Activated CD8-positive, alpha-beta memory T cell treated with anti-CD3 and anti-CD28 coated beads for 1 hour (primary cell): Measurements from ENCODE around the gene CCM2.
A peak's percentile ranks its signal among the peaks of the same experiment; 100 is the strongest.
"Not testable (repeated sequence)": the region's sequence is repeated elsewhere in the genome, so short reads cannot be mapped to it uniquely, and the experiment has no call there.

Source experiments
- DNase-seq, 2 donors: peaks; one replicate each; pipeline ENCODE4 v3.0.0-alpha.2; 2020; ENCODE audit warnings: low read depth in 1 of 2; ENCODE audit errors: extremely low read depth in 1 of 2

CCM2 gene

DNA sequence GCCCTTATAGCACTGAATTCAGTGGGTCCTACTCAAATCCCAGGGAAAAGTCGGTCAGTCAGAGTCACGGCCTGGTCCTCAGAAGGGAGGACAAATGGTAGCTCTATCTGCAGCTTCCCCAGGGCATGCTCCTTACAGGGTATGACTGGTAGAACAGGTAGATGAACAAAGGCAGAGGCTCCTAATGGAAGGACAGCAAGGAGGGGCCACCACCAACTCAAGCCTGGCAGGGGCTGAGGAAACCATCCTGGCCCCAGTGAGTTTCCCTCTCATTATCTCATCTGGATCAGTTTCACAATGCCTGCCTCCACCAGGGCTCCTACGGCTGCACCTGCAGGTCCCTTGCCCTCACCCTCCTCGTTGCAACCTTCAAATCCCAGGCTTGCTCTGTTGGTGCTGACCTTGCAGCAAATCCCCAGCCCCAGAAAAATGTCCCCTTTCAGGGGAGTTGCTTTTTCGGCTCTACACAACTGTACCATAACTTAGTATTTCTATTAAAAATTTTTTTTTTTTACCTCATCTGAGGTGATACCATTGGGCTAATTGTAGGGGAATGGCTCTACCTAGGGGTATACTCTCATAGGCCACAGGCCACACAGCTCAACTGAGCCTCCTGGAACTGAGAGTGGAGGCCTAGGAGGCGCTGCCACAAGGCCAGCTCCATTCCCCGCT is 18.8 kb upstream of the CCM2 start:
- DNase-seq, result no peak

DNA sequence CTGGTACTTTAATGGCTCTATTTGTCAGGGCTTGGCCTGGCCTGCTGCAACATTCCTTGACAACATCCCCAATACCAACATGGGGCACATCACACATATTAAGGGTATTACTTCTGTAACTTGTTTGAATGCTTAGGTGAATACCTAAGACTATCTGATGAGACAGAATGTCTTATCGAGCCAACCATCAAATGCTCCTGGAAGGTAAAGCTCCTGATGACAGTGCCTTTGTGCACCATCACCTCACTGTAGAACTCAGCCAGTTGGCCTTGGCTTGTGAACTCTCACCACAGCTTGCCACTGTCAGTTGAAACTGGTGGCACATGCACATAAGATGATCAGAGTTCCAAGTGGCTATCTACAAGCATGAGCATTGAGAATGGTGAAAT is 17.5 kb upstream of the CCM2 start:
- DNase-seq, result no peak

GRCh38 chr7:44982970-44983369 is 17.0 kb upstream of the CCM2 start:
- no peak for DNase-seq

- DNase-seq, result no peak
These were observed 16.1 kb upstream of the CCM2 start for GRCh38 chr7:44983742-44984477.

- no peak for DNase-seq
These were observed 15.6 kb upstream of the CCM2 start for GRCh38 chr7:44984478-44984758.

DNA sequence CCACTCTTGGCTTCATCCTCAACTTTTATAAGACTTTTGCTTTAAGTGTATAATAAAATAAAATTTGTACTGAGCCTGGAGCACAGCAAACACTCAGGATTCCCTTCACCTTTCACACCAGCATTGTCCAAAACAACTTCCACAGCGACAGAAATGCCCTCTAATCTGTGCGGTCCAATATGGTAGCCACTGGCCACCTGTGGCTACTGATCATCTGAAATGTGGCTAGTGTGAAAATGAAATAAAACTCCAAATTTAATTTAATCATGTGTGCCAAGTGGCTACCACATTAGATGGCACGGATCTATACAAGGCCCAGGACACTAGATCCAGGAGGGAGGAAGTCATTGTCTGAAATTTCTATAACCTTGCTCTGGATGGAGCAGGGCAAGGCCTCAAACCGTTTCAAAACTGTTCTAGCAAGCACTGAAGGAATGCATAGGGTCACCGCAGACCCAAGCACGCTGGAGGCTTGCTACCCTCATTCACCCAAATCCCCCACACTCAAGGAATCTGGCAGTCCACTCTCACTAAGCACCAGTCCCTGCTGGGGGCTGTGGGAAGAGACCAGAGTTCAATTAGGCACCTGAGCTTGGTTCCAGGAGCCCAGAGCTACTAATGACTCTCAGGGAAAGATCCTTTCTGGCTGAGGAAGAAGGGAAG is 14.8 kb upstream of the CCM2 start:
- DNase-seq, result no peak

- DNase-seq, result no peak
These were observed 14.1 kb upstream of the CCM2 start for GRCh38 chr7:44985900-44986217.

DNA sequence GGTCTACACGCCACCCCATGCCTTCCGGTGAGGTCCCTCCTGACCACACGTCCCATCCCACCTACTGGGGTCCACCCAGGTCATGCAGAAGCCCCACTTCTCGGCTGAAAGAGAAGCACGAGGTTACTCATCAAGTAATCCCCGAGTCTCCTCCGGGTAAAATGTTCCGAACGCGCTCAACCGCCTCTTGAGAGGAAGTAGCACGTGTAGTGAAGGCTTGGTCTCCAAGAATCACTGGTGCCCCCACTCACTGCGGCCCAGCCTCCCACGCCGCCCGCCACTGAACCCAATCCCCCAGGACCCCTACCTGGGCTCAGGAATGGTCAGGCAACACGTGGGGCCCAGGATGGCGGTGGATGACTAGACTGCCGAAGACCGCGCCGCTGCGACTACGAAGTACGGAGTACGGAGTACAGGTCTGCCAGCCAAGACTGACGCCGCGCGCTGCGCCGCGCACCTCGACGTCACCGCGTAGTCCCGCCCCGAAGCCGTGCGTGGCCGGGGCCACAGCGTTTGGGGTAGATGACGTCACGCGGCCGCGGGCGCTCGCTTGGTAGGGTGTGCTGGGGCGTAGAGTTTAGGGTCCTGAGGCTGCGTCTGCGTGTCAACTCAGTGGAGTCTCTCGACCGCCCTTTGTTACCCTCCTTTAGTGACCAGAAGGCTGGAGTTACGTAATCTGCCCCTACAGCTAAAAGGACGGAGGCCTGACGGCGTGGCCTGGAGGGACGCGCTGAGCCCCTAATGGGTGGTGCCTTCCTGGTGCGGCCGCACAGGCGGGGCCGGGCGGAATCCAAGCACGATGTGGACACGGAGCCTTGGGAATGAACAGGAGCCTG is 13.6 kb upstream of the CCM2 start:
- DNase-seq, result peak; percentile 90 to 96

GRCh38 chr7:44987457-44987856 is 12.5 kb upstream of the CCM2 start:
- no peak for DNase-seq

DNA sequence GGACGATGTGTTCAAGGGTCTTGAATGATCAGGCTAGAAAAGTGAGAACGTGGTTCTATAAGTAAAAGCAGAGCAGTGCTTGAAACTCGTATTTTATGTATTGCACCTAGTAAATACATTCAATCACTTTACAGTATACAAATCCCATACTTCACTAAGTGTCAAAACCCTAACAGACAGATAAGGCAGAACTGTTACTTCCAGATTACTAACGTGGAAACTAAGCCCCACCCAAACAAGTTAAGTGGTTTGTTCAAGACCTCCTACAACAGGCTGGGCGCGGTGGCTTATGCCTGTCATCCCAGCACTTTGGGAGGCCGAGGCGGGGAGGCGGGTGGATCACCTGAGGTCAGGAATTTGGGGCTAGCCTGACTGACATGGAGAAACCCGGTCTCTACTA is 12.0 kb upstream of the CCM2 start:
- no peak for DNase-seq

DNA sequence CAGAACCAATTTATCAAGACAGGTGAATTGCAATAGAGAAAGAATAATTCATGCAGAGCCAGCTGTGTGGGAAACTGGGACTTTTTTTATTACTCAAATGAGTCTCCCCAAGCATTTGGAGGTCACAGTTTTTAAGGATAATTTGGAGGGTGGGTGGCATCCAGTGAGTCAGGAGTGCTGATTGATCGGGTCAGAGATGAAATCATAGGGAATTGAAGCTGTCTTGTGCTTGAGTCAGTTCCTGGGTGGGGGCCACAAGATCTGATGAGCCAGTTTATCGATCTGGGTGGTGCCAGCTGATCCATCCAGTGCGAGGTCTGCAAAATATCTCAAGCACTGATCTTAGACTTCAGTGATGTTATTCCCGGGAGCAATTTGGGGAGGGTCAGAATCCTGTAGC is 11.3 kb upstream of the CCM2 start:
- no peak for DNase-seq

DNA sequence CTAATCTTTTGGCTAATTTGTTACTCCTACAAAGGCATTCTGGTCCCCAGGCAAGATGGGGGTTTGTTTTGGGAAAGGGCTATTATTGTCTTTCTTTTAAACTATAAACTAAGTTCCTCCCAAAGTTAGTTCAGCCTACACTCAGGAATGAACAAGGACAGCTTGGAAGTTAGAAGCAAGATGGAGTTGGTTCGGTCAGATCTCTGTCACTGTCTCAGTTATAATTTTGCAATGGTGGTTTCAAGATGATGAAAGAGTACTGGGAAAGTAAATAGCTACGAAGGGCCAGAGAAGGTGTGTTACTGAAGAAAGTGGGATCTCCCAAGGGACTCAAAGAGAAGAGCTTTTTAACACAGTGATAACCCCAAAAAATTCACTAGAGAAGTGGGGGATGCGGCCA is 10.9 kb upstream of the CCM2 start:
- DNase-seq, result no peak

DNA sequence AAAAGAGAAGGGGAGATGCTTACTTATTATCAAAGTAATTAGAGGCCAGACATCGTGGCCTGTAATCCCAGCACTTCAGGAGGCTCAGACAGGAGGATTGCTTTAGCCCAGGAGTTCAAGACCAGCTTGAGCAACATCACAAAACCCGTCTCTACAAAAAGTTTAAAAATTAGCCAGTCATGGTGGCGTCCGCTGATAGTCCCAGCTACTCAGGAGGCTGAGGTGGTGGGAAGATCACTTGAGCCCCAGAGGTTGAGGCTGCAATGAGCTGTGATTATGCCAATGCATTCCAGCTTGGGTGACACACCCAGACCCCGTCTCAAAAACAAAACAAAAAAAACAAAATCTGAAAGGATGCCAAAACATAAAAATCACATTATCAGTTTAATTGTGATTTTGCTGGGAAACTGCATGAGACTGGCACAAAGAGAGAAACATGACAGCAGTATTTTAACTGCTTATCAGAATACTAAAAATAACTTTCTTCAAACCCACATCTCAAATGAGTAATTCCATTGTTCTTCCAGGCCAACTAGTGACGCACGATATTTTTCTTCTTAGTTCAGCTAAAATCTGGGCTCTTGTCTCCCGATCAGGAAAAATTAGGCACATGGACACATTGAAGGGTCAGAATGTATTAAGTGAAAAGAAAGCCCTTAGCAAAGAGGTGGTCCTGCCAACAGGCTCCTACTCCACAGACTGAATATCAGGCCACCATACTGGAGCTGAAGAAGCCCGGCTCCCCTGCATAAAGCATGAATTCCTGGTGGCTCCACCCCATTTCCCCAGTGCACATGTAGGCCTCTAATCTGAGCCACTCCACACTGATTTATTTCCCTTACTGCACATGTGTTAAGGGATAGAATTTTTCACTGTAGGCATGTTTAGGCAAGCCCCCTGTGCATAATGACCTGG is 9.6 kb upstream of the CCM2 start:
- no peak for DNase-seq

GRCh38 chr7:44992004-44992795 is 7.8 kb upstream of the CCM2 start:
- DNase-seq, result not testable (repeated sequence)

- DNase-seq, result no peak
These were observed 5.0 kb upstream of the CCM2 start for GRCh38 chr7:44994877-44995554.

- DNase-seq, result no peak
These were observed 4.2 kb upstream of the CCM2 start for GRCh38 chr7:44995555-44996493.

GRCh38 chr7:44998153-44998871 is 1.7 kb upstream of the CCM2 start:
- no peak for DNase-seq
